Right lobe of liver (tissue), 6 donors: Measurements from ENCODE around the gene NR1H4. TPM values are rescaled to one million over a fixed set of nuclear protein-coding genes. Genes with fewer than 3 reads are reported as not detected.
A peak's percentile ranks its signal among the peaks of the same experiment; 100 is the strongest.

Source experiments
- ATAC-seq, 4 donors: fragments of 200-7000 bp; cut with Tn5 transposase; one replicate each; pipeline ENCODE4 v1.9.1; 2020; ENCODE audit warnings: mild to moderate bottlenecking in 4 of 4, moderate library complexity in 4 of 4
- DNase-seq, 3 donors: peaks; one replicate each; pipeline ENCODE4 v3.0.0-alpha.2; 2020
- H3K27ac ChIP-seq, 3 donors: fragments of 200-600 bp; one replicate each; pipeline ENCODE4 v1.8.0; 2022
- H3K27me3 ChIP-seq, 2 donors: fragments of 200-600 bp; one replicate each; pipeline ENCODE4 v1.8.0; 2022
- H3K36me3 ChIP-seq, 4 donors: fragments of 200-600 bp; sonication (generic) in 1 of 4; one replicate each; pipeline versions ENCODE4 v1.5.1 to v1.8.0; 2017 to 2022; ENCODE audit warnings: control low read depth in 1 of 4
- H3K4me1 ChIP-seq, 4 donors: fragments of 200-600 bp; sonication (generic) in 1 of 4; one replicate each; pipeline versions ENCODE4 v1.5.1 to v1.8.0; 2017 to 2022; ENCODE audit warnings: control low read depth in 1 of 4
- H3K4me3 ChIP-seq, 3 donors: fragments of 200-600 bp; one replicate each; pipeline ENCODE4 v1.8.0; 2022
- H3K9me3 ChIP-seq, 4 donors: fragments of 200-600 bp; sonication (generic) in 1 of 4; one replicate each; pipeline versions ENCODE4 v1.5.1 to v1.8.0; 2017 to 2022; ENCODE audit warnings: control low read depth in 1 of 4
- CTCF ChIP-seq, 4 donors: fragments of 200-600 bp in 3 of 4; fragments of 450-650 bp in 1 of 4; IDR thresholded peaks; one replicate each; pipeline versions ENCODE4 v1.5.1 to v1.8.0; 2016 to 2022; ENCODE audit warnings: antibody characterized with exemption in 4 of 4, mild to moderate bottlenecking in 2 of 4
- POLR2A ChIP-seq: fragments of 450-650 bp; IDR thresholded peaks from one replicate; pipeline ENCODE4 v1.6.1; 2017; ENCODE audit warnings: antibody characterized with exemption, mild to moderate bottlenecking
- WGBS: methylation state at CpG from one replicate; pipeline ENCODE4 v1.1.6; 2018; ENCODE audit warnings: low coverage, low lambda C conversion rate; ENCODE audit not compliant: insufficient coverage; ENCODE audit errors: missing lambda C conversion rate; 5-methylcytosine and 5-hydroxymethylcytosine counted together
- intact Hi-C, 2 donors: fragments of 100-400 bp; cut with DNase I; formaldehyde crosslinking; loops; one replicate each; pipeline versions ENCODE4 v1.11.2 to v1.14.1; 2022
- total RNA-seq, 6 experiments: library from RNA; depleted of rRNA in 2 of 6; stranded (reverse); fragments of >200 nt in 2 of 6; fragmentation: NEBNext Ultra II Directional in 3 of 6; extraction: Animal tissue kit (Norgen Biotek cat#: 25700) in 3 of 6; gene quantifications; one replicate each; pipeline versions ENCODE4 v1.1.0 to v1.2.4, GENCODE V29; 2016 to 2023
- donor health status: DM: no; HTN: yes; CAD: no.
- donor health status: DM: no; HTN: no; CAD: no.
- donor health status: DM: no; HTN: no; CAD: no.
- donor health status: DM: no; HTN: yes; CAD: no.
- donor health status: DM: no; HTN: yes; CAD: no.

The NR1H4 gene
- total RNA-seq, 6 experiments from 2014 or later: 52.4 to 81.7 (median 62.6) TPM

DNA sequence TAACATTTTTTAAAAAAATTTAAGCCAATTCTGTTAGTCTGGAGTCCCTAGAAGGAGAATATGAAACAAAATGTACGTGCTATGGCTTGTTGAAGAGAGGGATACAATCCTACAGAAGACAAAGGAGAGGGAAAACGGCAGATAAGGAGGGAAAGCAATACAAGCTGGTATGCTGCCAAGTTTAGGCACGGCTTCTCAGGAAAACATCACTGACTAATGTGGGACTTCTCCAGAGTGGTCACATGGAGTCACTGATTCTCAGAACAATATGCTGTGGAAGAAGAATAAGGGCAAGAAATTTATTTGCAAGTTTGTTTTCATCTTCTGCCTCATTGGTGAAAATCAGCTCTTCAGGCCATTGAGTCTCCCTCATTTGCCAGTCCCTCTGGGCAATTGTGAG is 22.9 kb upstream of the NR1H4 start:
- H3K9me3 ChIP-seq: no peaks in the 10 kb centered on the region
- no peaks in the 10 kb centered on the region for H3K36me3 ChIP-seq
- TF ChIP-seq POLR2A (no peak), CTCF (IDR thresholded peaks at IDR 0.05) (no peak)
- ATAC-seq (no peak), DNase-seq (no peak)
- intact Hi-C loops: no loop called here
- H3K4me1 ChIP-seq: peaks cover 0 to 6% (median 0%) of the 10 kb centered on the region in 4 donors
- no peaks in the 10 kb centered on the region for H3K27me3 ChIP-seq
- H3K4me3 ChIP-seq: no peak overlapping the region
- no peak overlapping the region for H3K27ac ChIP-seq
- WGBS: 49% methylated on average over 3 of the region's 3 CpGs

DNA sequence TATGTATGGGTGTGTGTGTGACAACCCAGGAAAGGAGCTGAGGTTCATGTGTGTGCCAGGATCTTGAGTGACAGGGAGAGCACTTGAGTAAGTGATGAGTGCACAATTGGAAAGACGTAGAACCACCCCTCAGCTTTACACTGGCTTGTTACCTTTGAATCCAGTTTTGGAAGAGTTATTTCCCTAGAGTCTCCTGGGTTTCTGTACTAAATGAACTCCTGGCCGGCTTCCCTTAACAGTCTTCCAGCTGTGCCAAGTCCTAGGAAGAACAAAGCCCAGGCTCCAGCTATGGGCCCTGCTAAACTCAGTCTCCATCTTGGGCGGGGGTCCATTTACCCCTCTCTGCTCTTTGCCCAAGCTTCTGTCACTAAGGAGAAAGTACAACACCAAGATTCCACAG is 19.7 kb upstream of the NR1H4 start:
- no peak overlapping the region for H3K4me3 ChIP-seq
- ATAC-seq (peak in 2 of 4 donors; percentile 37 to 47), DNase-seq (no peak)
- no peaks in the 10 kb centered on the region for H3K4me1 ChIP-seq
- WGBS: 42% methylated on average over 3 of the region's 3 CpGs
- no peaks in the 10 kb centered on the region for H3K36me3 ChIP-seq
- no peaks in the 10 kb centered on the region for H3K9me3 ChIP-seq
- TF ChIP-seq POLR2A (no peak), CTCF (IDR thresholded peaks at IDR 0.05) (no peak)
- intact Hi-C loops: no loop called here
- no peaks in the 10 kb centered on the region for H3K27me3 ChIP-seq
- no peak overlapping the region for H3K27ac ChIP-seq

DNA sequence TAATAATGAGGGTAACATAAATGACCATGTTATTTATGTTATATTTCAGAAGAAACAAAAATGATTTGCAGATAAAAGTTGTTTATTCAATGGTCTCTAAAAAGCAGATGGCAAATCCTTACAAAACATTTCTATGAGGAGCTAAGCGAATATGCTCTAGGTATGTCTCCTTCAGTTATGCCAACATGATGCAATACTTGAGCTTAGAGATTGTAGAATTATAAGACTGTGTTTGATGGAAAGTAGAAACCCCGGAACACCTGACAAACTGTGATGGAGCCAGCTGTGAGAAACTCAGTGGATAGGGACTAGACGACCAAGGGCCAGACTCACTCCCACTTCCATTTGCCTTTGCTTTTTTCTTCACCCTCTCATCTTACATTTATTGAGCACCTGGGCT is 17.8 kb upstream of the NR1H4 start:
- no peaks in the 10 kb centered on the region for H3K36me3 ChIP-seq
- H3K27me3 ChIP-seq: no peaks in the 10 kb centered on the region
- DNase-seq (no peak), ATAC-seq (no peak)
- no peaks in the 10 kb centered on the region for H3K4me1 ChIP-seq
- no peak overlapping the region for H3K4me3 ChIP-seq
- H3K9me3 ChIP-seq: no peaks in the 10 kb centered on the region
- no peak overlapping the region for H3K27ac ChIP-seq
- 52% methylated on average over 3 of the region's 3 CpGs for WGBS
- intact Hi-C loops: no loop called here
- no peak for TF ChIP-seq CTCF (IDR thresholded peaks at IDR 0.05)
- no peak for TF ChIP-seq POLR2A

DNA sequence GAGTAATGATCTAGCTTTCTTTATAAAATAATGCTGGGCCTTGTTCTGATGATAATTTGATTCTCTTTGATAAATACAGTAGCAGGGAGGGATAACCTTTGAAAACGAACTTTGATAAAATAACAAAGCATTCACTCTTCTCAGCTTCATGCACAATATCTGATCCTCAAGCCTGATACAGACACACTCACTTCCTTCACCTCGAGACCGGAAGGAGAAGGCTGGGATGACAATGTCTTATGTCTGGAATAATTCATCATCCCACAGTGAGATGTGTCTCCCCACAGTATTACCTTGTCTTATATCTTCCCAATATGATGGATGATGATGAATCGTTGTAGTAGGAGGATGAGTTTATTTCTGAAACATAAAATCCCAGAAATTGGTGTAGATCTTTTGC is 15.5 kb upstream of the NR1H4 start:
- ATAC-seq (no peak), DNase-seq (no peak)
- H3K27ac ChIP-seq: no peak overlapping the region
- intact Hi-C loops: no loop called here
- no peaks in the 10 kb centered on the region for H3K9me3 ChIP-seq
- 58% methylated on average over 4 of the region's 4 CpGs for WGBS
- peaks cover 0 to 8% (median 0%) of the 10 kb centered on the region in 4 donors for H3K4me1 ChIP-seq
- H3K27me3 ChIP-seq: no peaks in the 10 kb centered on the region
- H3K4me3 ChIP-seq: no peak overlapping the region
- TF ChIP-seq CTCF (IDR thresholded peaks at IDR 0.05) (no peak), POLR2A (no peak)
- no peaks in the 10 kb centered on the region for H3K36me3 ChIP-seq

GRCh38 chr12:100460702-100461101 is 13.0 kb upstream of the NR1H4 start:
- Histone ChIP-seq H3K9me3 (no peaks in the 10 kb centered on the region), H3K27me3 (no peaks in the 10 kb centered on the region), H3K4me1 (peaks cover 0 to 22% (median 5%) of the 10 kb centered on the region in 4 donors), H3K36me3 (no peaks in the 10 kb centered on the region), H3K4me3 (no peak overlapping the region), H3K27ac (no peak overlapping the region)
- ATAC-seq (no peak), DNase-seq (no peak)
- TF ChIP-seq POLR2A: no peak
- TF ChIP-seq CTCF (IDR thresholded peaks at IDR 0.05): no peak
- intact Hi-C loops: no loop called here
- WGBS: 48% methylated on average over 3 of the region's 3 CpGs
